ENCODE results near the gene LIMS2. TPM values are rescaled to one million over a fixed set of nuclear protein-coding genes. Genes with fewer than 3 reads are reported as not detected.

LIMS2 gene
- total and polyA plus RNA-seq, 2 of the 8 experiments (the other 6 are each of a cell fraction or from before 2014, with no cell fraction given): 3.3 to 4.8 TPM

DNA sequence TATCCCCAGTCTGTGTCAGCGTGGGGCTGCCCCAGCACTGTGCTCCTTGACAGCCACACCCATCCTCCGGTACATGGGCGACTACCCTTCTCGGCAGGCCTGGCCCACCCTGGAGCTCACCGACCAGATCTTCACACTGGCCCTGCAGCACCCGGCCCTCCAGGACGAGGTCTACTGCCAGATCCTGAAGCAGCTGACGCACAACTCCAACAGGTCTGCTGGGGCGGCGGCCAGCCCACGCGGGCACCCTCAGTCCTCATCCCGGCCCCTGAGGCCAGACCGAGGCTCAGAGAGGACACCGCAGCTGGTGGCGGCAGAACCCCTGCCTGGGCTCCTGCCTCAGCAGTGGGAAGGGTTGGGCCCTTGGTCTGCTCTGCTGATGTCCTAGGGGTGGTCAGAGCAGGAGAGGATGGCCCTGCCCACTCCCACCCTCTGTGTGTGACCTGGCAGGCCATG is 43.8 kb downstream of the LIMS2 start:
- Histone ChIP-seq H3K9me3 (ENCODE audit: insufficient read depth in 2 of 2, low read depth in 1 of 2, low read length in 1 of 2) (no peaks in the 10 kb centered on the region), H2AFZ (ENCODE audit: low read length) (no peak overlapping the region), H3K27me3 (replicated peaks in 1 of 4; ENCODE audit: control insufficient read depth in 3 of 4, extremely low read depth in 1 of 4, insufficient read depth in 3 of 4, low read length in 3 of 4) (no peaks in the 10 kb centered on the region), H2BK120ac (replicated peaks; ENCODE audit: low read depth, low read length) (no peak overlapping the region), H4K8ac (ENCODE audit: extremely low read depth, insufficient read depth, low read length) (no peak overlapping the region), H3K4me2 (ENCODE audit: insufficient read depth in 1 of 2, low read depth in 2 of 2, low read length in 2 of 2) (no peak overlapping the region), H3K14ac (ENCODE audit: insufficient read length) (no peak overlapping the region), H4K91ac (replicated peaks; ENCODE audit: insufficient read length, low read length) (no peak overlapping the region), H3K4ac (replicated peaks; ENCODE audit: insufficient read length, low read depth, low read length) (no peak overlapping the region), H3K4me3 (ENCODE audit: extremely low read depth in 1 of 4, insufficient read depth in 2 of 4, low read depth in 3 of 4, low read length in 4 of 4) (no peak overlapping the region), H3K56ac (replicated peaks; ENCODE audit: insufficient read length, low read depth, low read length) (no peak overlapping the region), H3K4me1 (replicated peaks in 1 of 4; ENCODE audit: control insufficient read depth in 3 of 4, insufficient read depth in 4 of 4, low read length in 3 of 4) (no peaks in the 10 kb centered on the region), H3K36me3 (ENCODE audit: control insufficient read depth in 2 of 4, insufficient read depth in 4 of 4, low read length in 3 of 4) (no peaks in the 10 kb centered on the region), H3K79me2 (ENCODE audit: control insufficient read depth in 1 of 2, insufficient read depth in 2 of 2, low read length in 2 of 2) (no peaks in the 10 kb centered on the region), H4K20me1 (replicated peaks in 1 of 2; ENCODE audit: control insufficient read depth in 1 of 2, insufficient read depth in 2 of 2, low read length in 2 of 2) (no peaks in the 10 kb centered on the region), H3K23ac (ENCODE audit: insufficient read length) (no peak overlapping the region), H2AK5ac (ENCODE audit: low read depth, low read length) (no peak overlapping the region), H2BK5ac (ENCODE audit: low read depth, low read length) (no peak overlapping the region), H3K79me1 (ENCODE audit: low read depth, low read length) (no peaks in the 10 kb centered on the region), H2BK12ac (ENCODE audit: low read depth, low read length) (no peak overlapping the region), H3K18ac (ENCODE audit: extremely low read depth, low read length) (no peak overlapping the region), H3K27ac (ENCODE audit: low read depth, low read length) (no peak overlapping the region), H3K23me2 (ENCODE audit: low read depth, low read length) (no peaks in the 10 kb centered on the region), H4K5ac (ENCODE audit: insufficient read length, low read depth, low read length) (no peak overlapping the region), H2BK15ac (ENCODE audit: low read length) (no peak overlapping the region), H2BK20ac (ENCODE audit: low read length) (no peak overlapping the region), H3K9ac (replicated peaks in 1 of 4; ENCODE audit: extremely low read depth in 1 of 4, low read depth in 3 of 4, low read length in 3 of 4) (no peak overlapping the region)
- FAIRE-seq: no peak
- 90% methylated on average over 10 of the region's 16 CpGs; no CpG with 5 or more reads in 1 of the 2 experiments for WGBS, 2 experiments (ENCODE audit: extremely low coverage in 1 of 2, insufficient coverage in 1 of 2, insufficient read length in 1 of 2, insufficient replicate concordance in 2 of 2, low coverage in 1 of 2, low lambda C conversion rate in 2 of 2, missing lambda C conversion rate in 1 of 2)
- POLR2A ChIA-PET (ENCODE audit: partially characterized antibody): interaction anchor here (0.5 to 0.9 kb wide), 2 partner anchors 9 to 237 kb away, joined by 3 read pairs; no protein-coding TSS in a partner anchor
- DNase-seq (ENCODE audit: low read depth in 1 of 2, low spot score in 2 of 2): no peak
- CTCF ChIA-PET (ENCODE audit: partially characterized antibody): interaction anchor here (0.6 to 3.2 kb wide), 4 partner anchors 9 to 251 kb away, joined by 3 to 15 read pairs (median 8); no protein-coding TSS in a partner anchor
- TF ChIP-seq CBX5 (IDR thresholded peaks at IDR 0.05; ENCODE audit: low read depth, low read length) (no peak), TAF7 (optimal IDR thresholded peaks at IDR 0.05; ENCODE audit: borderline replicate concordance, low read depth, low read length) (no peak), TAF1 (IDR thresholded peaks at IDR 0.05; ENCODE audit: low read depth, low read length) (no peak), CHD2 (IDR thresholded peaks at IDR 0.05; ENCODE audit: low read length) (no peak), JUND (IDR thresholded peaks at IDR 0.05; ENCODE audit: low read length) (no peak), TCF12 (IDR thresholded peaks at IDR 0.05; ENCODE audit: low read depth, low read length) (no peak), HDAC6 (IDR thresholded peaks at IDR 0.05; ENCODE audit: low read depth, low read length) (no peak), KDM5A (IDR thresholded peaks at IDR 0.05; ENCODE audit: low read length) (no peak)
